HG03442 (cell line): ENCODE measurements around the gene ARL3.
"Not testable (repeated sequence)": the region's sequence is repeated elsewhere in the genome, so short reads cannot be mapped to it uniquely, and the experiment has no call there.

ENCODE experiments used
- ATAC-seq: cut with Tn5 transposase; IDR thresholded peaks from one replicate; pipeline ENCODE4 v1.9.1; 2021; ENCODE audit warnings: mild to moderate bottlenecking, moderate library complexity; ENCODE audit not compliant: unreplicated experiment

The ARL3 gene

DNA sequence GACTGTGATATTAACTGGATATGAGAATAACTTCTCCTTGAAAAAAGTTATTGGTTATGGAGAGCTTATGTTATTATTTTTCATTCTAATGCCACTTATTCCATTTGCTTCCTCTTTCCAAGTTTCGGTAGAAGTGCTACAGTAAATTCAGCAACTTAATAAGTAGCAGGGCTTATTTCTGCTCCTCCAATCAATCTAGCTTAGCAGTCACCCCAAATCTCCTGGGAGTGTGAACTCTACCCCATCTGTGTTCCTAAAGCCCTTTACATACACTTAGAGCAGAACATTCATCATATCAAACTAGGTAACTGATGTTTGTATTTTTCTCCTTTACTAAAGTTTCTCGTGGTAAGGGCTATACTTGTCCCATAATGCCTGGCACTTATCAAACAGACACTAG is 8.7 kb downstream of the ARL3 start:
- no peak for ATAC-seq

DNA sequence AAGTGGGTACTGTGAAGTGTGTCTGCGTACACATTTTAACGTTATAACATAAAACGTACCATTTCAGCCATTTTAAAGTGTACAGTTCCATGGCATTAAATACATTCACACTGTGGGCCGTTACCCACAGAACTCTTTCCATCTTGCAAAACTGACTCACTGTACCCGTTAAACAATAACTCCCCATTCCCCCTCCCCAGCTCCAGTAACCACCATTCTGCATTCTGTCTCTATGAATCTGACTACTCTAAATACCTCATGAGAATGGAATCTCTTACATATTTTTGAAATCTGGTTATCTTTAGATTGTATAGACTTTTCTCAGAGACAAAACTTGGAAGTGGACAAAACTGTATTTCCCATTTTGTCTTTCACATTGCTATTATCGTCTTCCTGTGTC is 9.3 kb downstream of the ARL3 start:
- ATAC-seq: no peak

DNA sequence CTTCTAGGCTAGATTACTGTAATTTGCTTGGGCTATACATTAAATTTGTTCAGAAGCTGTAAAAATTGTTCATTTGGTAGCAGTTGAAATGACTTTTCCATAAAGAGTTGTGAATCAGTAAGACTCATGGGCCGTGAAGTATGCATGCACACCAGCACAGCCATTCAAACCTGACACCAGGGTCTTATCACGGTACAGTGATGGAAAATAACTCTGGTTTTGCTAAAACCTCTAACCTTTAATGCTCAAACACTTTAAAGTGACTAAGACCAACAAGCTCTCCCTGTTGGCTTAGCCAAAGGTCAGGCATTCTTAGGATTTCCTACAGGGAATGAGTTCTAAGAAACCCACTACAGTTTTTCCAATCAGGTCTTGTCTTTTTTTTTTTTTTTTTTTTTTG is 11.5 kb downstream of the ARL3 start:
- ATAC-seq: no peak

GRCh38 chr10:102701796-102702195 is 12.4 kb downstream of the ARL3 start:
- no peak for ATAC-seq

DNA sequence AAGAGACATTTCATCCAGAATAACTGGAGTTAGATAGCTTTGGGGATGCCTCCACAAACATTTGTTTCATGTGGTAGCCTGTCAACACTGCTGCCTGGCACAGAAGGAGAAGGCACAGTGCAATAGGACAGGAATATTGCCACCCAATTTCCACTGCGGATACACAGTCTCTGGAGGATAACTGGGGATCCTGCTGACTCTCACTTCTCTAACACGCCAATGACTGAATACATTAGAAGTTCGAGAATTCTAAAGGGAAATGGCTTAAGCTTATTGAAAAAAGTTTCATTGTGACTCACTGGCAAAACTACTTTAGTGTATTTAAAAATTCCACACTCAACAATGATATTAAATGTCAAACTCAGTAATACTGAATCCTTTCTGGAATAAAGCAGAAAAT is 12.9 kb downstream of the ARL3 start:
- no peak for ATAC-seq

DNA sequence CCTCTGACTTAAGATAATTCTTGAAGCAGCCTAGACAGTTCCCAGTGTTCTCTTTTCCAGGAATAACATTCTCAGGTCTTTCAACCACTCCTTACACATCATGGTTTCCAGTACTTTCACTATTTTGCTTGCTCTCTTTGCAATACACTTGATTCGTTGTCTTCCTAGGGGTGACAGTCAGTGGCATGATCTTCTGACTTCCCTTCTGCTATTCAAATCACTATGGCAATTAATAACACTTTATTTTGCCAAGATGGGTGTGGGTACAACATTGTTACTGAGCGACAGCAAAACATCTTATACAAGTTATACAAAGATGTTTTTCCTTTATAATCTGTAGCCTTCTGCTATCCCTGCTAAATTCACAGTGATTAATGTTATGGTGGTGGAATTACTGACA is 15.3 kb downstream of the ARL3 start:
- ATAC-seq: no peak

GRCh38 chr10:102696736-102697135 is 17.5 kb downstream of the ARL3 start:
- ATAC-seq: no peak

GRCh38 chr10:102695401-102695800 is 18.8 kb downstream of the ARL3 start:
- not testable (repeated sequence) for ATAC-seq

- ATAC-seq: no peak
Observed at GRCh38 chr10:102691285-102692066, 22.7 kb downstream of the ARL3 start.

GRCh38 chr10:102683736-102684135 is 30.5 kb downstream of the ARL3 start:
- no peak for ATAC-seq

- no peak for ATAC-seq
Observed at GRCh38 chr10:102682981-102683380, 31.2 kb downstream of the ARL3 start.

GRCh38 chr10:102682416-102682815 is 31.8 kb downstream of the ARL3 start:
- ATAC-seq: no peak

DNA sequence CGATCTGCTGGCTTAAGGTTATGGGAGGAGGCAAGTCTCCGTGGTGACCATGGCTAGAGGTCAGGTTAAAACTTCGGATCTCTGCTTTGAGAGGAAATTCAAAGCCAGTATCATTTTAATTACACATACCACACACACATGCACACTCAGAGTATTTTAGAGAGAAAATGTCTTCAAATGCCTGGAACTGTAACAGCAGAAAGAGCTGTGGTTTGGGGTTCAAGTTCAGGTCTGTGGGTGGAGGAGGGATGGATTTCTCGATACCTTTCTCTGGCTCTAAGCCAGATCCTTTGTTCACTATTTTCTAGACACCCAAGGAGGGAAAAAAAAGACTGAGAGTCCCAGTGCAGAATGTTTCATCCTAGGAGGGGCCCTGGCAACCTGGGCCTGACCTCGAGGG is 32.5 kb downstream of the ARL3 start:
- no peak for ATAC-seq

- no peak for ATAC-seq
Observed at GRCh38 chr10:102679596-102679995, 34.6 kb downstream of the ARL3 start.

DNA sequence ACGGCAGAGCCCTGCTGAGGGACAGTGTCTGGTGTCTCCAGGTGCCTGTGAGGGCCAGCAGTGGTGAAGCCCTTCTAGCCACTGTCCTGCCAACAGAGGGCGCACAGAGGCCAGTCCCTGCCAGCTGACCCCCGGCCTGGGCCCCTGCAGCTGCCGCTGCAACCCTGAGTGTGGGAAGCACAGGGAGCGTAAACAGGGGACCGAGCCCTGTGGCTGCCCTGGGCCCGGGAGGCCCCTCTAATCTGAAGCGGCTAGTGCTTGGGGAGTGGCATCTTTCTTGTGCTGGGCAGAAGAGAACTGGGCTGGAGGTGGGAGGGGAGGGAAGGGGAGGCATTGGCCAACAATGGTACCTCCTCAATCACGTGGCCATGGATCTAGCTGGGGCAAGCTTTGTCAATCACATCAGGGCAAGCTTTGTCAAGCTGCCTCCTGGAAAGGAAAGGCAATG is 35.3 kb downstream of the ARL3 start:
- ATAC-seq: no peak

GRCh38 chr10:102678068-102678400 is 36.2 kb downstream of the ARL3 start:
- no peak for ATAC-seq

DNA sequence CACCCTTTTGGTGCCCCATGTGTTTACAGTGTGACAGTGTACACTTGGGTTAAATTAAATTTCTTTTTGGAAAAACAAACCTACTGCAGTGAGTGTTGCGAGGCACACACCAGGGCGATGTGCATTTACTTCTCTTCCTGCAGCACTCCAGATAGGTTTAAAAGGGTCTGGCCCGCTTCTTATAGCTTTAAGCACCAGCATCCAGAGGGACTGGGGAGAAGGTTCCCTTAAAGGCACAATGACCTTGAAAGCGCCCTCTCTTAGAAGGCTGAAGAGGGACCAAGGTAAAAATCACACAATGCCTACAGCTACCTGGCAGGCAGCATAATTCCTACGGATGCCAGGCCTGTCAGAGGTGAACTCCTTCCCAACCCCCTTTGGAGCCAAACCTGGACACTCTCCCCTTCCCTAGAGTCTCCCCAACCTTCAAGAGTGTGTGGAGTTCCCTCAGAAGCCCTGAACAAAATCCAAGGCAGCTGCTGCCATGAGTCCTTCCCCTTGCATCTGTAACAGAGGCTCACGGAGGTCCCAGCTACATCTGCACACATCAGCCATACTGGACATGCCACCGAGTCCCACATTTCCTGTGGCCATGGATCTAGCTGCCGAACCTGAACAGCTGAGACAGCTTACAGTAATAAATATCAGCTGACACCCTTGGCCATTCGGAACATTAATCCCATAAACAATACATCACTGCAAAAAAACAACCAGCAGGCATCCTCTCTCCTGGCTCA is 36.7 kb downstream of the ARL3 start:
- ATAC-seq: no peak

DNA sequence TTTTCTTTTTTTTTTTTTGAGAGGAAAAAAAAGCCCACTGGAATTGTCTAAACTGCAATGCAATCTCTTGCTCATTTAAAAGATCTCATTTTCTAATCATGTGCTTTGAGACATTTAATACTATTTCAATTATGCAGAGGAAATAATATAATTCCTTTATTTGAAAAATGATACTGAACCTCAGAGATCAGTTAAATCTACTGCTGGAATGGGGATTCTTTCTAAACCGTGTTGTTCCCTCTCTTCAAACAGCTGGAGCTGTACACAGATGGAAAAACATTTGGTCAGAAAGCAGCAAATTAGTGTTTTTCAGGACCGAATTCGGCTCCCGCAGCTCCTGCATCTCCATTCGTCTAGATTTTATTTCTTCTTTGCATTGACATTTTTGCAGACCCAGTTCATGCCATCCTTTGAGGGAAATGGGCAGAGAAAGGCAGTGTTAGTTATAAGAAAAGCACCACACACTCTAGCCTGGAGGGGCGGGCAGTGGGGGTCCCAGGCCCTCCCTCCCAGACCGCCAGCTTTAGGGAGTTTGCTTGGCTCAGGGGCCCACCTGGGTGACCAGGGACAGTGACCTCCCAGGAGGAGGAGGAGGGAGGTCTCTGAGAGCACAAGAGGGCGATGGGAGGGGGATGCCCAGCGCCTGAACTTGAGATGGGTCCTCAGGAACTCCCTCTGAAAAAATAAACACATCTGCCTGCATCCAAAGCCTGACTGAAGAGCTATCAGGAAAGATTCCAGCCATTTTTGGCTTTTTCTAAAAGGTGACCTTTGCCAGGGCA is 37.5 kb downstream of the ARL3 start:
- no peak for ATAC-seq

DNA sequence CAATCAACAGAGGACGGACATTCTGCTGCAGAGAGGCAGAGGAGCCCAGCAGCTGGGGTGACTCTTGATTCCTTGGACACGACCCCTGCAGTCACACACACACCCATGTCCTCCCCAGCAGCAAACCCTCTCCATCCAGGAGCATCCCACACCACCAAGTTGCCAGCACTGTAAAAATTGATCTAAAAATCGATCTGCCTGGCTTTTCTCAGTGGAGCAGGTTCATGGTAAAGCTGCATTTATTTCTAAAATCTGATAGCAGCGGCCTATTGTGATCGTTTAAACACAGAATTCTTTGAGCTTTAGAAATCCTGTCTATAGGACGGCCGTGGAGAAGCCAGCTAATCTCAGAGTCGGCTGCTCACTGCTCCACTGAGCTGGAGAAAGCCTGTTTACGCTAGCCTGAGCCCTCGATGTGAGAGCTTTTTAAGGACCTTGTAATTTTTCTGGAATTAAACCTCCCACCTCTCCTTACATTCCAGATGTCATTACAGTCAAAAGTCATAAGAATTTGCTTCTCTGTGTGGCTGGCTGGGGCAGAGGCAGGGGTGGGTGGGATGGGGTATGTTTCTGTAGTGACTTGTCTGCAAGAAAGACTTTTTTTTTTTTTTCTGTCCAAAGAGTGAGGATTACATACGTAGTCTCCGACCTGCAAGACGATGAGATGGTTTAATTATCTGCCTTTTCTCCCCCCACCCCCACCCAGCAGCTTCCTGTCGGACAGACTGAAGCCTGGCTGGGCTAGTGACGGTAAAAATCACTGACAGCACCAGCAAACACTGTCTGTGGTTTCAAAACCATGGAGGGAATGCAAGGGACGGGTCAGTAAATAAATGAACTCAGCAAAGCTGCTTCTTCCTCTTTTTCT is 38.3 kb downstream of the ARL3 start:
- ATAC-seq: no peak

- ATAC-seq: no peak
Observed at GRCh38 chr10:102675011-102675665, 39.1 kb downstream of the ARL3 start.
